Vagina (tissue), 2 donors: ENCODE data around the gene ZSCAN26.

ENCODE experiments used
- POLR2A ChIP-seq, 2 donors: fragments of 450-650 bp; IDR thresholded peaks; one replicate each; pipeline ENCODE4 v1.6.1; 2017; ENCODE audit warnings: antibody characterized with exemption in 2 of 2, mild to moderate bottlenecking in 2 of 2, moderate library complexity in 2 of 2
- TF ChIP-seq, protein P1 (sequence below), 3 experiments: fragments of 450-650 bp in 2 of 3; fragments of 200-600 bp in 1 of 3; sonication (generic) in 1 of 3; IDR thresholded peaks; one replicate each; pipeline ENCODE4 v1.5.1; 2017 to 2019; ENCODE audit warnings: antibody characterized with exemption in 3 of 3, mild to moderate bottlenecking in 2 of 3, moderate library complexity in 2 of 3

DNA sequence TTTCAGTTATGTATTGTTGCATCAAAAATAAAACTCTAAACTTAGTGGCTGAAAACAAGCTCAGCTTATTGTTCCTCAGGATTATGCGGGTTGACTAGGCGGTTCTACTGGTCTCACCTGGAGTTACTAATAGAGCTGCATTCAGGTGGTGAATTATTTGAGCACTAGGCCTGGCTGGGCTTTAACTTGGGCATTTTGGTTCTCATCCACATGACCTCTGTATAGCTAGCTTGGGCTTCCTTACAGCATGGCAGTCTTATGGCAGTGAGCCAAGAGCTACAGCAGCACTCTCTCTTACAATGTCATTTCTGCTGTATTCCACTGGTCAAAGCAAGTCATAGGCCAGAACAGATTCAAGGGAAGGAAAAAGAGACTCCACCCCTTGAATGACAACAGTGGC is 16.0 kb downstream of the ZSCAN26 start:
- TF ChIP-seq, protein P1, sequence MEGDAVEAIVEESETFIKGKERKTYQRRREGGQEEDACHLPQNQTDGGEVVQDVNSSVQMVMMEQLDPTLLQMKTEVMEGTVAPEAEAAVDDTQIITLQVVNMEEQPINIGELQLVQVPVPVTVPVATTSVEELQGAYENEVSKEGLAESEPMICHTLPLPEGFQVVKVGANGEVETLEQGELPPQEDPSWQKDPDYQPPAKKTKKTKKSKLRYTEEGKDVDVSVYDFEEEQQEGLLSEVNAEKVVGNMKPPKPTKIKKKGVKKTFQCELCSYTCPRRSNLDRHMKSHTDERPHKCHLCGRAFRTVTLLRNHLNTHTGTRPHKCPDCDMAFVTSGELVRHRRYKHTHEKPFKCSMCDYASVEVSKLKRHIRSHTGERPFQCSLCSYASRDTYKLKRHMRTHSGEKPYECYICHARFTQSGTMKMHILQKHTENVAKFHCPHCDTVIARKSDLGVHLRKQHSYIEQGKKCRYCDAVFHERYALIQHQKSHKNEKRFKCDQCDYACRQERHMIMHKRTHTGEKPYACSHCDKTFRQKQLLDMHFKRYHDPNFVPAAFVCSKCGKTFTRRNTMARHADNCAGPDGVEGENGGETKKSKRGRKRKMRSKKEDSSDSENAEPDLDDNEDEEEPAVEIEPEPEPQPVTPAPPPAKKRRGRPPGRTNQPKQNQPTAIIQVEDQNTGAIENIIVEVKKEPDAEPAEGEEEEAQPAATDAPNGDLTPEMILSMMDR (IDR thresholded peaks at IDR 0.05): no peak
- no peak for TF ChIP-seq POLR2A (IDR thresholded peaks at IDR 0.05)
